Mucosa of descending colon (tissue), 3 donors: Measurements from ENCODE around the gene PDE8B. TPM values are rescaled to one million over a fixed set of nuclear protein-coding genes. Genes with fewer than 3 reads are reported as not detected.

Source experiments
- ATAC-seq: fragments of 200-7000 bp; cut with Tn5 transposase; one replicate; pipeline ENCODE4 v1.9.1; 2020; ENCODE audit warnings: mild to moderate bottlenecking, moderate library complexity
- DNase-seq, 3 donors: peaks; one replicate each; pipeline ENCODE4 v3.0.0-alpha.2; 2020
- H3K36me3 ChIP-seq: fragments of 200-600 bp; one replicate; pipeline ENCODE4 v1.8.0; 2021; ENCODE audit warnings: low read depth, mild to moderate bottlenecking
- H3K4me1 ChIP-seq: fragments of 200-600 bp; one replicate; pipeline ENCODE4 v1.8.0; 2021; ENCODE audit warnings: low read depth, mild to moderate bottlenecking
- H3K4me3 ChIP-seq: fragments of 200-600 bp; one replicate; pipeline ENCODE4 v1.8.0; 2021; ENCODE audit warnings: mild to moderate bottlenecking
- H3K9me3 ChIP-seq: fragments of 200-600 bp; one replicate; pipeline ENCODE4 v1.8.0; 2021; ENCODE audit warnings: mild to moderate bottlenecking
- intact Hi-C, 2 donors: fragments of 100-400 bp; cut with DNase I in 1 of 2; cut with micrococcal nuclease in 1 of 2; formaldehyde crosslinking; loops; one replicate each; pipeline versions ENCODE4 v1.11.0 to v1.11.1; 2022; cut with DNase I, micrococcal nuclease
- total RNA-seq, 3 donors: library from RNA; stranded (reverse); fragmentation: NEBNext Ultra II Directional in 2 of 3; extraction: Animal tissue kit (Norgen Biotek cat#: 25700) in 2 of 3; gene quantifications; one replicate each; pipeline versions ENCODE4 v1.2.1 to v1.2.4, GENCODE V29; 2021 to 2023
- TF ChIP-seq, protein P1 (sequence below): fragments of 200-600 bp; IDR thresholded peaks from one replicate; pipeline ENCODE4 v1.8.0; 2022; ENCODE audit warnings: antibody characterized with exemption, mild to moderate bottlenecking
- donor health status: DM: no; HTN: no; CAD: no; lungs with moderate emphysema.
- donor health status: DM: no; HTN: no; CAD: no.
- donor health status: DM: no; HTN: yes; CAD: no.

Gene PDE8B
- total RNA-seq, 3 donors from 2014 or later, result 0.52 to 6.9 (median 0.70) TPM

DNA sequence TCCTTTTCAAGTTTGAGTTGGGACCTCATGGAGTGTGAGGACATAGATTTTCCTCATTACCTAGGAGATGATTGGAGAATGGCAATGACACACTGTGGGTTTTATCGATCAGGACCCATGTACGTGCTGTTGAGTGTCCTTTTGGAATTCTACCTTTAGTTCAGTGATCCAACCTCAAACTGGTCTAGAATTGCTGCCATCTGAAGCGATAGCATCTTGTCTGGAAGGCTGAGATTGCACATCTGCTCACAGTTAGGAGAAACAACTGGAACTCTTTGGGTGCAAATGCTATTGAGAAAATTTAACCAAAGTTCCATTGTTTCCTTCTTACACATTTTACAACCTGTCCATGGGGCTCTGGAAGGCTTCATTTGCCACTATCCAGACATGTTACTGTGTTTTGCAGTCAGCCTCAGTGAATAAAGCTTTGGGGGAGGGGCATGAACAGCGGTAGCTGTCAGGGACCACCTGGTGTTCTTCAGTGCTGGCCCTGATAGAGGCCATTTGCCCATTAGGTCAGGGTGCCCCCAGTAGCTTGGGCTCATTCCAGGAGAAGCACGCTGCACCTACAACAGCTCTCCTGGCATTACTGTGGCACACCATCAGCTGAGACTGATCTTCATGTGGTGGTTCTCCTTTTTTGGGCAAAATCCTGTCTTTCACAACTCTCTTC lies 123.1 kb downstream of the PDE8B start:
- intact Hi-C loops, result no loop called here

DNA sequence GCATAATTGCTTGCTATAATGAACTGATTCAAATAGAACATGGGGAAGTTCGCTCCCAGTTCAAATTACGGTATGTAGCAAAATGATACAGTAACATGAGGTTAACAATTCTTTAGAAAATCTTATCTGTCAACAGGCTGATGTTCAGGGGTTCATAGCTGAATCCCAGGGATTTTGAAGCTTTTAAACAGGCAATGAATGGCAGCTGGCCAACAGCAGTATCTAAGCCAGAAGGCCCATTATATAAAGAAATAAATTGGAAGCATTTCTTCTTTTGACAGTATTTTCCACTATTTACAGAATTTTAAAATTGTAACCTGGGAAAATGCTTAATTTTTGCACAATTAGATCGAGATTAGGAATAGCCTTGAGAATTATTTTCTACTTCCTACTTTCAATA lies 126.8 kb downstream of the PDE8B start:
- Histone ChIP-seq H3K4me3 (no peak overlapping the region), H3K36me3 (no peaks in the 10 kb centered on the region), H3K4me1 (no peaks in the 10 kb centered on the region), H3K9me3 (no peaks in the 10 kb centered on the region)
- no peak for DNase-seq
- TF ChIP-seq, protein P1, sequence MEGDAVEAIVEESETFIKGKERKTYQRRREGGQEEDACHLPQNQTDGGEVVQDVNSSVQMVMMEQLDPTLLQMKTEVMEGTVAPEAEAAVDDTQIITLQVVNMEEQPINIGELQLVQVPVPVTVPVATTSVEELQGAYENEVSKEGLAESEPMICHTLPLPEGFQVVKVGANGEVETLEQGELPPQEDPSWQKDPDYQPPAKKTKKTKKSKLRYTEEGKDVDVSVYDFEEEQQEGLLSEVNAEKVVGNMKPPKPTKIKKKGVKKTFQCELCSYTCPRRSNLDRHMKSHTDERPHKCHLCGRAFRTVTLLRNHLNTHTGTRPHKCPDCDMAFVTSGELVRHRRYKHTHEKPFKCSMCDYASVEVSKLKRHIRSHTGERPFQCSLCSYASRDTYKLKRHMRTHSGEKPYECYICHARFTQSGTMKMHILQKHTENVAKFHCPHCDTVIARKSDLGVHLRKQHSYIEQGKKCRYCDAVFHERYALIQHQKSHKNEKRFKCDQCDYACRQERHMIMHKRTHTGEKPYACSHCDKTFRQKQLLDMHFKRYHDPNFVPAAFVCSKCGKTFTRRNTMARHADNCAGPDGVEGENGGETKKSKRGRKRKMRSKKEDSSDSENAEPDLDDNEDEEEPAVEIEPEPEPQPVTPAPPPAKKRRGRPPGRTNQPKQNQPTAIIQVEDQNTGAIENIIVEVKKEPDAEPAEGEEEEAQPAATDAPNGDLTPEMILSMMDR, result no peak
- intact Hi-C loops, result no loop called here
- no peak for ATAC-seq

More for the DNA sequence above, 123.1 kb downstream of the PDE8B start:
- TF ChIP-seq, protein P1, result no peak
- no peak for DNase-seq
- ATAC-seq, result no peak
- Histone ChIP-seq H3K4me3 (no peak overlapping the region), H3K4me1 (no peaks in the 10 kb centered on the region), H3K9me3 (no peaks in the 10 kb centered on the region), H3K36me3 (no peaks in the 10 kb centered on the region)

DNA sequence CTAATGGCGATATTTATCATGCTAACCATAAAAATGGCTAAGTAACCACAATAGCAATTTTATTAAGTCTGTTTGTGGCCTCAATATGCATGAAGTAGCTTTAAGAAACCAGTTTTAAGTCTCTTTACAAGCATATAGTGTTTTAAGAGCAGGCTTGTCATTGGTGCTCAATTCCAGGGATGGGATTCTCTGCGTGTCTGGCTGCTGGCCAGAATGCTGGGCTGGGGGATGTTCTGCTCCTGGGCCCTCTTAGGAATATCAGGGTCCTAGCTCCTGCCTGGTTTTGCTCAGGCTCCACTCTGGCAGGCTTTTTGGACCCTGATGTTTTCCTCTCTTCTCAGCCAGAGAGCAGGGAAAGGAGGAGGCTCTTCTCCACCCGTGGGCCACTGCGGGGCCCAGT lies 127.2 kb downstream of the PDE8B start:
- intact Hi-C loops, result no loop called here
- TF ChIP-seq, protein P1, result no peak
- no peak overlapping the region for H3K4me3 ChIP-seq
- H3K4me1 ChIP-seq, result no peaks in the 10 kb centered on the region
- H3K36me3 ChIP-seq, result no peaks in the 10 kb centered on the region
- DNase-seq, result no peak
- no peaks in the 10 kb centered on the region for H3K9me3 ChIP-seq
- ATAC-seq, result no peak

DNA sequence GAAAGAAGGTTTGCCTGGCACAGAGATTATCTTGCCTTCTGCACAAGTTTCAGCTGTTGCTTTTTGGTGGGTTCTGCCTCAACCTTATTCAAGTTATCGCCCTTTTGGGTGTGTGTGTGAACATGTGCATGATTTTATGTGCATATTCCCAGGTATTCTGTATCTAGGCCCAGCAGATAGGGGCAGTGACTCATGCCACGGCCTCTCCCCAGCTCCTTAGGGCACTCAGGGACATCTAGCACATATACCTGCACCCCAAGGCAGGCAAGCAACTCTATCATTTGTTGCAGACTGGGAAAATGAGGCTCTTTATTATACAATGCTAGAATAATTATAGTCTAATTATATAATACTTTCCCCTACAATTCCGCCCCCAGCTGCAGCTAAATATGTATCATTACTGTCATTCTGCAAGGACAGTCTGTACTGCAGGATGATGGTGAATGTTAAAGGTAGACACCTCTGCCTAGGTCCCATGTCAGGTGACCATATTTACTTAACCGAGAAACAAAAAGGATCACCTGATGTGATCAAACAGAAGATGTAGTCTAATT lies 128.9 kb downstream of the PDE8B start:
- TF ChIP-seq, protein P1, result no peak
- ATAC-seq (no peak), DNase-seq (no peak)
- H3K4me1 ChIP-seq, result no peaks in the 10 kb centered on the region
- H3K4me3 ChIP-seq, result no peak overlapping the region
- H3K9me3 ChIP-seq, result no peaks in the 10 kb centered on the region
- H3K36me3 ChIP-seq, result no peaks in the 10 kb centered on the region
- intact Hi-C loops, result no loop called here

DNA sequence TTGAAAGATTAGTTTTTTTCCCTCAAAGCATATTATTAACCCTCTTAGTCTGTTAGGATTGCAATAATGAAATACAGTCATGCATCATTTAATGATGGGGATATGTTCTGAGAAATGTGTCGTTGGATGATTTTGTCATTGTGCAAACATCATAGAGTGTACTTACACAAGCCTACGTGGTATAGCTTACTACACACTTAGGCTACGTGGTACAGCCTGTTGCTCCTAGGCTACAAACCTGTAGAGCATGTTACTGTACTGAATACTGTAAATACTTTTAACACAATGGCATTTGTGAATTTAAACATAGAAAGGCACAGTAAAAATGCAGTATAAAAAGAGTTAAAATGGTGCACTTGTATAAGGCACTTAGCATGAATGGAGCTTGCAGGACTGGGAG lies 132.7 kb downstream of the PDE8B start:
- H3K4me3 ChIP-seq, result no peak overlapping the region
- H3K36me3 ChIP-seq, result no peaks in the 10 kb centered on the region
- TF ChIP-seq, protein P1, result no peak
- ATAC-seq, result no peak
- no peak for DNase-seq
- H3K4me1 ChIP-seq, result no peaks in the 10 kb centered on the region
- intact Hi-C loops, result no loop called here
- no peaks in the 10 kb centered on the region for H3K9me3 ChIP-seq
